ENCODE results near the gene OR2A5. TPM values are rescaled to one million over a fixed set of nuclear protein-coding genes. Genes with fewer than 3 reads are reported as not detected.

OR2A5 gene
- total RNA-seq, 4 donors from 2014 or later = not detected

DNA sequence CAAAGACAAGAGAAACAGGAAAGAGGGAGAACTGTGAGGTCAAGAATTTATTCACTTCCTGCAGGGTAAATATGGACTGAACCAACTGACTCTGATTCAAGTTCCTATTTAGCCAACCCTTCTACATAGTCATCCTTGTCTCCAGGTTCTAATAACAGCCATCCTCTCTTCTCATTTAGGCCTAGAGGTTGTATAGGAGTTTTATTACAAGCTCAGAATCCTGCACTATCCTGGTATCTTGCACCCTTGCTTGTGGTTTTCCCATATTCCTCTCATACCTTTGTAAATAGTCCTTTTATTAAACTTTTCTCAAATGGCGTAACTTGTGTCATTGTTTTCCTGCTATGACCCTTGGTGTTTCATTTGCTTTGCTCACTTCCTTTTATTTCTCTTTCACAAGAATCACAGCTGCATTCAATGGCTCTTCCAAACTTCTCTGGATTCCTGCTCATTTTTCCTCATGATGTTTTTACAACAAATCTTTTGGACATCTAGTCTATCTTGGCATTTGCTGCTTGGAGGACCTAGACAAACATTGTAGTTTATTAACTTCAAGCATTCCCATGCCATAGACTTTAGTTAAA, 12.4 kb upstream of the OR2A5 start:
- no peak for TF ChIP-seq CTCF (IDR thresholded peaks at IDR 0.05; ENCODE audit: low read depth)

DNA sequence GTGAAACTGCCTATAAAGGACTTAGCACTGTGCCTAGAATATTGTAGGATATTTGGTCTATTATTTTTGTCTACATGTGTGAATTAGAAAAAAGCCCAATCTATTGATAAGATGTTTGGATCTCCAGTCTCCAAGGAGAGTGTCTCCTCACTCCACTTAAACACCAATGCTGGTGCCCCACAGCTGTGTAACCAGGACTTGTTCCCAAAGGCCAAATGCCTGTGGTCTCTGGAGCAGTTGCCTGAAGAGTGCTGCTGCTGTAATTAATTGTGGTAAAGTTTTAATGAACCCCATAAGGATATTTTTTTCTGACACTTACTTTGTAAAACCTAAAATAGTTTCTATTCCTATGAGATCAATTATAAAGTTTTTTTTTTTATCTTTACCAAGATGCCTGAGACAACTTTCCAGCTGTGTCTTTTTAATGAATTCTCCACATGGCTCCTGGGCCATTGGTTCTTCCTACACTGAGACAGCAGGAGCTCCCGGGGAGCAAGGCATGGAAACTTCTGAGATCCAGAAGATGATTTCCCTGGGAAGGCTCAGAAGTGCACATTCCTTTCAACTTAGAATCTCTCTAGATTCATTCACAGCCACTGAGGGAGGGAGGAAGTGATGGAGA, 11.2 kb upstream of the OR2A5 start:
- no peak for TF ChIP-seq CTCF (IDR thresholded peaks at IDR 0.05; ENCODE audit: low read depth)

GRCh38 chr7:144038887-144039286, 9.9 kb upstream of the OR2A5 start:
- no peak for TF ChIP-seq CTCF (IDR thresholded peaks at IDR 0.05; ENCODE audit: low read depth)

DNA sequence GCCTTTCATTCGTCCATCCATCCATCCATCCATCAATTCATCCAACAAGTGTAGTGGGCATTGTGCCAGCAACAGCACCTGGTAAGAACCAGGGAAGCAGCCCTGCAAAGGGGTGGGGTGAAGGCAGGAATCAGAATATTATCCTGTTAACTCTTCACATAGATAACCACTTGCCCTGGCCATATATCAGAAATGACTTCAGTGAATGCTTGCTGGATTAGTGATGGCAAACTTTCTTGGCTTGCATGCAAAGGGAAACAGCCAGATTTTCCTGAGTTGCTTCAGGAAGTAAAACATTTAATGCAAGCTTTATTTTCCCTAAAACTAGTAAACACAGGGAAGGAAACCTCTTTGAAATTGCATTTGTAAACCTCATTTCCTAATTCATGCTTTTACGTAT, 743 bp downstream of the OR2A5 start:
- no peak for TF ChIP-seq CTCF (IDR thresholded peaks at IDR 0.05; ENCODE audit: low read depth)

DNA sequence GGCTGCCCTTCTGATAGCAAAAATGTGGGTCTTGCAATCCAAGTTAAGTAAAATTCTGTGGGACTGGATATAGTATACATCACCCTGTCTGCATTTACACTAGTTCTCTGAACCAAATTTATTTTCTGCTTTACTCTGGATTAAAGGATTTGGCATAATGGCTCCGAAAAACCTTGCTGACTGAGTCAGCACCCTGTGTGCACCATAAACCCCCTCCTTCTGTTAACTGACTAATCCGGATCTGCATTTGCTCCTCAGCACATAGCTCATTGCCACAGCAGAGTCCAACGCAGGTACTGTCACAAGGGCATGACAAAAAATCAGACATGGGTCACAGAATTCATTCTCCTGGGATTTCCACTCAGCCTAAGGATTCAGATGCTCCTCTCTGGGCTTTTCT, 1.3 kb downstream of the OR2A5 start:
- no peak for TF ChIP-seq CTCF (IDR thresholded peaks at IDR 0.05; ENCODE audit: low read depth)

DNA sequence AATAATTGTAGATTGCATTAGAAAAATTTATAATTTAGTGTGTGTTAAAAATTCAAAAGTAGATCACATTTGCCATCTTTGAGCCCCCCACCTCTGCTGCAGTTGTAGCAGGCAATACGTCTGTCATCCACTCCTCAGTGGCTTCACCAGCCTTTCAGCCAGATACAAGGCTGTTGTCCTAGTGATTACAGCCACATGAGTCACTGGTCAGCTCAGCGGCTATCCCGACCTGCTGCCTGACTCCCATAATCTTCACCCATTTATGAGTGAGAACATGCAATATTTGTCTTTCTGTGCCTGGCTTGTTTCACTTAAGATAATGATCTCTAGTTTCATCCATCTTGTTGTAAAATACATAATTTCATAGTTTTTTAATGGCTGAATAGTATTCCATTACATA, 9.2 kb downstream of the OR2A5 start:
- TF ChIP-seq CTCF (IDR thresholded peaks at IDR 0.05; ENCODE audit: low read depth) = no peak

GRCh38 chr7:144063710-144064109, 15.0 kb downstream of the OR2A5 start:
- TF ChIP-seq CTCF (IDR thresholded peaks at IDR 0.05; ENCODE audit: low read depth) = no peak

Measured in subcutaneous adipose tissue (tissue), 4 donors.